ENCODE measurements around the gene COMP. TPM values are rescaled to one million over a fixed set of nuclear protein-coding genes. Genes with fewer than 3 reads are reported as not detected.
A peak's percentile ranks its signal among the peaks of the same experiment; 100 is the strongest.

COMP gene
- total and polyA plus RNA-seq, 8 donors, result 0.23 to 47.7 (median 0.26) TPM; not detected in 3

DNA sequence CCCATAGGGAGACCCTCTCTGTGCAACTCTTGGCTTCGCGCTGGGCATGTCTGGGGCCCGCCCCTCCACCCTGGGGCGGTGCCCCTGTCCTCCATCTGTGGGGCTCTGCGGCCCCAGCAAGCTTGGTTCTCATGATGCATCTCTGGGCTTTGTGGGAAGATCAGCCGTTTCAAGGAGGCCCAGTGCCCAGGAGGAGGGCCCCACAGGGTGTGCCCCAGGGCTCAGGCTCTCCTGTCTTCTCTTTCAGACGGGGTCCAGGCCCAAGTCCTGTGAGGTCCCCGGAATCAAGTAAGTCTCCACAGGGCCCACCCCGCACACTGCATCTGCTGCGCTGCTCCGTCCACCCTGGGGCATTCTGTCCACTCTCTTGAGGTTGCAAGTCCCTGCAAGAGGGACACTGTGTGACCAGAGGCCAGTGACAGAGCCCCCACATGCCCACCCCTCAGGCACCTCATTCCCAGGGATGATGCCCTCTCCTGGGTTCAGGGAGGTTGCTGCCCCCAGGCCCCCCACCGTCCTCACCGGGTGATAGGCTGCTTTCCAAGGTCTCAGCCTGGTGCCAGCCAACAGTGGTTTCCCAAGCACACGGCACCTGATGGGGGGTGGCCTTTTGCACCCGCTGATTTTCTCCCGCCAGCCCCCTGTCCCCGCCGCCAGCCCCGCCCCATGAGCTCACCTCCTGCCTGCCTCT, 31.7 kb downstream of the COMP start:
- ATAC-seq (no peak), DNase-seq (no peak)
- H3K27me3 ChIP-seq, result no peaks in the 10 kb centered on the region
- H3K4me1 ChIP-seq, result peaks cover 9 to 10% of the 10 kb centered on the region in 2 donors
- intact Hi-C loops (cut with DNase I), result no loop called here
- no peak overlapping the region for H3K27ac ChIP-seq
- no peak overlapping the region for H3K4me3 ChIP-seq
- TF ChIP-seq, protein P1, sequence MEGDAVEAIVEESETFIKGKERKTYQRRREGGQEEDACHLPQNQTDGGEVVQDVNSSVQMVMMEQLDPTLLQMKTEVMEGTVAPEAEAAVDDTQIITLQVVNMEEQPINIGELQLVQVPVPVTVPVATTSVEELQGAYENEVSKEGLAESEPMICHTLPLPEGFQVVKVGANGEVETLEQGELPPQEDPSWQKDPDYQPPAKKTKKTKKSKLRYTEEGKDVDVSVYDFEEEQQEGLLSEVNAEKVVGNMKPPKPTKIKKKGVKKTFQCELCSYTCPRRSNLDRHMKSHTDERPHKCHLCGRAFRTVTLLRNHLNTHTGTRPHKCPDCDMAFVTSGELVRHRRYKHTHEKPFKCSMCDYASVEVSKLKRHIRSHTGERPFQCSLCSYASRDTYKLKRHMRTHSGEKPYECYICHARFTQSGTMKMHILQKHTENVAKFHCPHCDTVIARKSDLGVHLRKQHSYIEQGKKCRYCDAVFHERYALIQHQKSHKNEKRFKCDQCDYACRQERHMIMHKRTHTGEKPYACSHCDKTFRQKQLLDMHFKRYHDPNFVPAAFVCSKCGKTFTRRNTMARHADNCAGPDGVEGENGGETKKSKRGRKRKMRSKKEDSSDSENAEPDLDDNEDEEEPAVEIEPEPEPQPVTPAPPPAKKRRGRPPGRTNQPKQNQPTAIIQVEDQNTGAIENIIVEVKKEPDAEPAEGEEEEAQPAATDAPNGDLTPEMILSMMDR (IDR thresholded peaks at IDR 0.05), result no peak
- H3K36me3 ChIP-seq, result peaks cover 0 to 5% of the 10 kb centered on the region in 2 donors
- H3K9me3 ChIP-seq, result no peaks in the 10 kb centered on the region

DNA sequence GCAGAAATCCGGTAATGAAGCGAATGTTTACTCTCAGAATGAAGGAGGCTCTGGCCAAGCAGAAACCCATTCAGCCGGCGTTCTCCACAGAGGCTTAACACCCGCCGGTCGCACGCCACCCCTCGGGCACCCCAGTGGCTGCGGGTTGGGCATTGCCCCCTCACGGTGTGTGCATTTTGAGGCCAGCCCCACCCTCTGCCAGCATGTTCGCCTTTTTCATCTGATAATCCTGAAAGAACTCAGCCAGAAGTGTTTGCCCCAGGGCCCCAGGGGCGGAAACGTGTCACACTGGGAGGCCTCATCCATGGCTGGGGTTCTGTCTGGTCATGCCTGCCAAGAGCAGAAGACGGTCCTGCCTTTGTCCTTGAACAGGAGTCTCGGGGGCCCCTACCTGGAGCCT, 34.2 kb downstream of the COMP start:
- DNase-seq (peak in 2 of 4 donors; percentile 61 to 76), ATAC-seq (peak; percentile 71)
- TF ChIP-seq, protein P1 (IDR thresholded peaks at IDR 0.05), result no peak
- H3K27ac ChIP-seq, result no peak overlapping the region
- intact Hi-C loops (cut with DNase I), result no loop called here
- H3K9me3 ChIP-seq, result no peaks in the 10 kb centered on the region
- H3K4me1 ChIP-seq, result peaks cover 2 to 5% of the 10 kb centered on the region in 2 donors
- H3K4me3 ChIP-seq, result no peak overlapping the region
- no peaks in the 10 kb centered on the region for H3K27me3 ChIP-seq
- H3K36me3 ChIP-seq, result peaks cover 0 to 27% of the 10 kb centered on the region in 2 donors

DNA sequence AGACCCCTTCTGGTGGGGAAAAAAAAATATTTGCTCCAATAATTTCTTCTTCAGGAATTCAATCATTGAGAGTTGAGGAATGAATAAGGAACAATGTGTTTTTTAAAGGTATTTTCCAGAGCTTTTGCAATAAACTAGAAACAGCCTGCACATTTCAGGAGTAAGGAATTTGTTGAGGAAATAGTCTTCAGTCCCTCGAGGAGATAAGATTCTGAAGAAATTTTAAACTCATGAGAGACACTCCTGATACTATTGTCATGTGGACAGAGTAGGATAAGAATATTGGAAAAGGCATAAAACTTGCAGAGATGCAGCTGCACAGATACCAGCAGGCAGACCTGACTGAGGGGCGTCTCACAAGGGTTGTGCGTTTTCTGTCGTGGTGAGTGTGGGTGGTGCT, 36.6 kb downstream of the COMP start:
- DNase-seq, result no peak
- Histone ChIP-seq H3K4me1 (no peaks in the 10 kb centered on the region), H3K27ac (no peak overlapping the region), H3K36me3 (peaks cover 0 to 40% of the 10 kb centered on the region in 2 donors), H3K27me3 (no peaks in the 10 kb centered on the region), H3K9me3 (no peaks in the 10 kb centered on the region), H3K4me3 (no peak overlapping the region)
- TF ChIP-seq, protein P1 (IDR thresholded peaks at IDR 0.05), result no peak
- no peak for ATAC-seq
- intact Hi-C loops (cut with DNase I), result no loop called here

DNA sequence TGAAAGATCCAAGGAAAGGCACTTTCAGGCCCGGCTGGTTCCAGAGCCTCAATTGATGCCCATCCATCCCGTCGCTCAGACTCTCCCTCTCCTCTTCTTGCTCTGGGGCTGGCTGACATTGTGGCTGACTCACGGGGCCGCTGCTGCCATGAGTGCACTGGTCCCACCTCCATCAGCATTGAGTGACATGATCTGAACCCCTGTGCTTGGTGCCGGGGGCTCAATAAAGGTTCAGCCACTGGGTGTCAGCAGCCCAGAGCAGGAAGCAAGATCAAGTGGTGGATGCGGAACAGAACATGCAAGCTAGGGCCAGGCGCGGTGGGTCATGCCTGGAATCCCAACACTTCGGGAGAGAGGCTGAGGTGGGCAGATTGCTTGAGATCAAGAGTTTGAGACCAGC, 39.5 kb downstream of the COMP start:
- ATAC-seq (no peak), DNase-seq (no peak)
- H3K27me3 ChIP-seq, result no peaks in the 10 kb centered on the region
- no peaks in the 10 kb centered on the region for H3K4me1 ChIP-seq
- H3K27ac ChIP-seq, result no peak overlapping the region
- H3K4me3 ChIP-seq, result no peak overlapping the region
- intact Hi-C loops (cut with DNase I), result no loop called here
- peaks cover 0 to 38% of the 10 kb centered on the region in 2 donors for H3K36me3 ChIP-seq
- H3K9me3 ChIP-seq, result no peaks in the 10 kb centered on the region
- TF ChIP-seq, protein P1 (IDR thresholded peaks at IDR 0.05), result no peak

DNA sequence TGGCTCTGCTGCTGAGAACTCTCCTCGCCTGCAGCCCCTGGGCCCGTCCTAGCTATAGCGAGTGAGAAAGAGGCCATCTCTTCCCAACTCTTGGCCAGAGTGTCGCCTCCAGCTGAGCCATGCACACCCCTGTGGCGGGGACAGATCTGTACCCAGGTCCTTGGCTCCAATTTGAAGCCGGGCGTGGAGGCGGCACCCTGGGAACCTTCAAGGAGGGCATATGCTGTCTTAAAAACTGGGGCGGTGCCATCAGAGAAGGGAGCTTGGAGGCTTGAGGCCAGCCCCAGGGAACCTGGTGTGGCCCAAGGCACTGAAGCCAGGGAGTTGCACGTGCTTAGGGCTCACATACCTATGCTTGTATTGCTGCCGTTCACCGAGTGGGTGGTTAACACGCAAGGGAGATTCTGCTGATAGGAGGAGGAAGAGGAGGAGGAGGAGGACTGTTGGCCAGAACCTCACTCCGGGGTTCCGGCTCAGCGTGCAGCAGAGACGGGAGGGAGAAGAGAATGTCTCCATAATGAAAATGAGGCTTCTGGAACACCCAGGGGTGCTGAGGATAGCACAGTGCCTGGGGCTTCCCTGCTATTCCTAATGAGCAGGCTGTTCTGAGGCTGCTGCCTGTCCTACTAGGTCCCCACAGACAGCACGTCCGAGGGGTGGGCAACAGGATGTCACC, 40.7 kb downstream of the COMP start:
- Histone ChIP-seq H3K4me3 (no peak overlapping the region), H3K4me1 (no peaks in the 10 kb centered on the region), H3K36me3 (peaks cover 0 to 37% of the 10 kb centered on the region in 2 donors), H3K9me3 (no peaks in the 10 kb centered on the region), H3K27ac (no peak overlapping the region), H3K27me3 (no peaks in the 10 kb centered on the region)
- ATAC-seq (no peak), DNase-seq (peak in 1 of 4 donors; percentile 50)
- intact Hi-C loops (cut with DNase I), result no loop called here
- TF ChIP-seq, protein P1 (IDR thresholded peaks at IDR 0.05), result no peak
